MM.1S (cell line): ENCODE data around the gene NR4A2.

Experiments used
- EZH2phosphoT487 ChIP-seq: fragments of 300-600 bp; sonication (generic); IDR thresholded peaks from 2 replicates; pipeline ENCODE4 v1.6.1; 2018; ENCODE audit warnings: antibody characterized with exemption, low read length
- TF ChIP-seq, protein P1 (sequence below): fragments of 300-600 bp; sonication (generic); IDR thresholded peaks from 2 replicates; pipeline ENCODE4 v1.5.1; 2016; ENCODE audit warnings: antibody characterized with exemption, low read length, mixed read lengths

DNA sequence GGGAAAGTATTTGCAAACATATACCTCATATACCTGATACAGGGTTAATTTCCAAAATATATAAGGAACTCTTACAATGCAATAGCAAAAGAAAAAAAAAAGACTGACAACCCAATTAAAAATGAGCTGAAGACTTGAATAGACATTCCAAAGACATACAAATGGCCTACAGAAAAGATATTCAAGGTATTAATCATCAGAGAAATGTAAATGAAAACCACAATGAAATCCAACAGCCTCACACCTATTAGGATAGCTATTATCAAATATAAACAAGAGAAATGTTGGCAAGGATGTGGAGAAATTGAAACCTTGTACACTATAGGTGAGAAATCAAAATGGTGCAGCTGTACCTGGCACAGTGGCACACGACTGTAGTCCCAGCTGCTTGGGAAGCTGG, 25.7 kb downstream of the NR4A2 start:
- no peak for TF ChIP-seq EZH2phosphoT487
- TF ChIP-seq, protein P1, sequence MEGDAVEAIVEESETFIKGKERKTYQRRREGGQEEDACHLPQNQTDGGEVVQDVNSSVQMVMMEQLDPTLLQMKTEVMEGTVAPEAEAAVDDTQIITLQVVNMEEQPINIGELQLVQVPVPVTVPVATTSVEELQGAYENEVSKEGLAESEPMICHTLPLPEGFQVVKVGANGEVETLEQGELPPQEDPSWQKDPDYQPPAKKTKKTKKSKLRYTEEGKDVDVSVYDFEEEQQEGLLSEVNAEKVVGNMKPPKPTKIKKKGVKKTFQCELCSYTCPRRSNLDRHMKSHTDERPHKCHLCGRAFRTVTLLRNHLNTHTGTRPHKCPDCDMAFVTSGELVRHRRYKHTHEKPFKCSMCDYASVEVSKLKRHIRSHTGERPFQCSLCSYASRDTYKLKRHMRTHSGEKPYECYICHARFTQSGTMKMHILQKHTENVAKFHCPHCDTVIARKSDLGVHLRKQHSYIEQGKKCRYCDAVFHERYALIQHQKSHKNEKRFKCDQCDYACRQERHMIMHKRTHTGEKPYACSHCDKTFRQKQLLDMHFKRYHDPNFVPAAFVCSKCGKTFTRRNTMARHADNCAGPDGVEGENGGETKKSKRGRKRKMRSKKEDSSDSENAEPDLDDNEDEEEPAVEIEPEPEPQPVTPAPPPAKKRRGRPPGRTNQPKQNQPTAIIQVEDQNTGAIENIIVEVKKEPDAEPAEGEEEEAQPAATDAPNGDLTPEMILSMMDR: no peak
